BLaER1 treated with 17β-estradiol and CSF1 and Interleukin-3, amounts not matched to agents 10 nM and 100 nM (cell line): ENCODE results near the gene DLG2.

Experiments
- H3K27ac ChIP-seq, 11 experiments: shearing (Covaris generic); formaldehyde crosslinking; 2 replicates each; pipeline ENCODE4 v1.8.1; 2022
- H3K27me3 ChIP-seq, 11 experiments: shearing (Covaris generic); formaldehyde crosslinking; 2 replicates each; pipeline ENCODE4 v1.8.1; 2022
- H3K36me3 ChIP-seq, 11 experiments: shearing (Covaris generic); formaldehyde crosslinking; 2 replicates each; pipeline ENCODE4 v1.8.1; 2022
- H3K4me1 ChIP-seq, 10 experiments: shearing (Covaris generic); formaldehyde crosslinking; 2 replicates each; pipeline ENCODE4 v1.8.1; 2022
- H3K4me2 ChIP-seq, 11 experiments: shearing (Covaris generic); formaldehyde crosslinking; 2 replicates each; pipeline ENCODE4 v1.8.1; 2022
- H3K4me3 ChIP-seq, 10 experiments: shearing (Covaris generic); formaldehyde crosslinking; 2 replicates each; pipeline ENCODE4 v1.8.1; 2022
- H3K9ac ChIP-seq, 11 experiments: shearing (Covaris generic); formaldehyde crosslinking; 2 replicates each; pipeline ENCODE4 v1.8.1; 2022
- H3K9me3 ChIP-seq, 11 experiments: shearing (Covaris generic); formaldehyde crosslinking; replicated peaks in 1 of 11; 2 replicates each; pipeline ENCODE4 v1.8.1; 2022
- H4K20me1 ChIP-seq, 11 experiments: shearing (Covaris generic); formaldehyde crosslinking; 2 replicates each; pipeline ENCODE4 v1.8.1; 2022
- Cebpa-rat ChIP-seq, 11 experiments: shearing (Covaris generic); IDR thresholded peaks; 2 replicates each; pipeline ENCODE4 v1.8.1; 2022

Gene DLG2

GRCh38 chr11:83941050-83941449 is 1686.1 kb downstream of the DLG2 start:
- H3K27me3 ChIP-seq = no peaks in the 10 kb centered on the region
- no peaks in the 10 kb centered on the region for H3K36me3 ChIP-seq
- H3K4me1 ChIP-seq = peaks cover 0 to 19% (median 2%) of the 10 kb centered on the region in 10 experiments; a peak in 6 of 20 replicates
- H4K20me1 ChIP-seq = no peaks in the 10 kb centered on the region
- no peak overlapping the region for H3K4me2 ChIP-seq
- no peak overlapping the region for H3K27ac ChIP-seq
- no peak for TF ChIP-seq Cebpa-rat (IDR thresholded peaks at IDR 0.05)
- no peak overlapping the region for H3K9ac ChIP-seq
- 0 out of 22 replicates have a peak, but pooled peaks cover 0 to 6% (median 0%) of the 10 kb centered on the region in 11 experiments for H3K9me3 ChIP-seq
- no peak overlapping the region for H3K4me3 ChIP-seq

- H3K9ac ChIP-seq = no peak overlapping the region
- H3K4me3 ChIP-seq = no peak overlapping the region
- peak overlapping the region in 2 of 11 experiments; percentile 24 to 26; a peak in 3 of 22 replicates for H3K27ac ChIP-seq
- 0 out of 22 replicates have a peak, but pooled peaks cover 0 to 5% (median 0%) of the 10 kb centered on the region in 11 experiments for H3K9me3 ChIP-seq
- no peaks in the 10 kb centered on the region for H3K36me3 ChIP-seq
- peaks cover 0 to 24% (median 2%) of the 10 kb centered on the region in 10 experiments; a peak in 7 of 20 replicates for H3K4me1 ChIP-seq
- H3K4me2 ChIP-seq = peak overlapping the region in 3 of 11 experiments; percentile 17 to 32 (median 27); a peak in 3 of 22 replicates
- no peaks in the 10 kb centered on the region for H4K20me1 ChIP-seq
- TF ChIP-seq Cebpa-rat (IDR thresholded peaks at IDR 0.05) = no peak
- no peaks in the 10 kb centered on the region for H3K27me3 ChIP-seq
These were observed 1689.0 kb downstream of the DLG2 start for GRCh38 chr11:83938148-83938547.

GRCh38 chr11:83933008-83933407 is 1694.1 kb downstream of the DLG2 start:
- no peaks in the 10 kb centered on the region for H3K9me3 ChIP-seq
- peaks cover 0 to 22% (median 2%) of the 10 kb centered on the region in 10 experiments; a peak in 8 of 20 replicates for H3K4me1 ChIP-seq
- H4K20me1 ChIP-seq = no peaks in the 10 kb centered on the region
- no peaks in the 10 kb centered on the region for H3K27me3 ChIP-seq
- peak overlapping the region in 3 of 11 experiments; percentile 24 to 48 (median 35); a peak in 3 of 22 replicates for H3K27ac ChIP-seq
- no peaks in the 10 kb centered on the region for H3K36me3 ChIP-seq
- no peak overlapping the region for H3K9ac ChIP-seq
- TF ChIP-seq Cebpa-rat (IDR thresholded peaks at IDR 0.05) = no peak
- H3K4me2 ChIP-seq = peak overlapping the region in 3 of 11 experiments; percentile 32 to 53 (median 35); a peak in 4 of 22 replicates
- H3K4me3 ChIP-seq = no peak overlapping the region

GRCh38 chr11:83927422-83927821 is 1699.7 kb downstream of the DLG2 start:
- no peak overlapping the region for H3K9ac ChIP-seq

GRCh38 chr11:83924795-83925542 is 1702.2 kb downstream of the DLG2 start:
- H3K27me3 ChIP-seq = no peaks in the 10 kb centered on the region
- H3K4me3 ChIP-seq = no peak overlapping the region
- H3K27ac ChIP-seq = no peak overlapping the region
- no peaks in the 10 kb centered on the region for H4K20me1 ChIP-seq
- no peaks in the 10 kb centered on the region for H3K9me3 ChIP-seq
- no peaks in the 10 kb centered on the region for H3K36me3 ChIP-seq
- H3K4me2 ChIP-seq = no peak overlapping the region
- TF ChIP-seq Cebpa-rat (IDR thresholded peaks at IDR 0.05) = no peak
- H3K4me1 ChIP-seq = no peaks in the 10 kb centered on the region
- H3K9ac ChIP-seq = no peak overlapping the region

More at GRCh38 chr11:83927422-83927821, 1699.7 kb downstream of the DLG2 start:
- Histone ChIP-seq H3K4me2 (no peak overlapping the region), H3K36me3 (no peaks in the 10 kb centered on the region), H3K27me3 (no peaks in the 10 kb centered on the region), H3K9me3 (no peaks in the 10 kb centered on the region), H3K27ac (no peak overlapping the region), H3K4me3 (no peak overlapping the region), H3K4me1 (no peaks in the 10 kb centered on the region), H4K20me1 (no peaks in the 10 kb centered on the region)
- TF ChIP-seq Cebpa-rat (IDR thresholded peaks at IDR 0.05) = no peak

GRCh38 chr11:83923961-83924360 is 1703.2 kb downstream of the DLG2 start:
- no peaks in the 10 kb centered on the region for H4K20me1 ChIP-seq
- H3K27ac ChIP-seq = no peak overlapping the region
- no peak overlapping the region for H3K4me2 ChIP-seq
- no peaks in the 10 kb centered on the region for H3K9me3 ChIP-seq
- no peak for TF ChIP-seq Cebpa-rat (IDR thresholded peaks at IDR 0.05)
- H3K27me3 ChIP-seq = no peaks in the 10 kb centered on the region
- no peak overlapping the region for H3K9ac ChIP-seq
- H3K4me1 ChIP-seq = no peaks in the 10 kb centered on the region
- H3K36me3 ChIP-seq = no peaks in the 10 kb centered on the region
- no peak overlapping the region for H3K4me3 ChIP-seq

GRCh38 chr11:83922953-83923352 is 1704.2 kb downstream of the DLG2 start:
- Histone ChIP-seq H3K4me1 (no peaks in the 10 kb centered on the region), H4K20me1 (no peaks in the 10 kb centered on the region), H3K27me3 (no peaks in the 10 kb centered on the region), H3K4me3 (no peak overlapping the region), H3K36me3 (no peaks in the 10 kb centered on the region), H3K9me3 (no peaks in the 10 kb centered on the region), H3K4me2 (no peak overlapping the region), H3K27ac (no peak overlapping the region), H3K9ac (no peak overlapping the region)
- TF ChIP-seq Cebpa-rat (IDR thresholded peaks at IDR 0.05) = no peak

GRCh38 chr11:83922318-83922717 is 1704.8 kb downstream of the DLG2 start:
- Histone ChIP-seq H4K20me1 (no peaks in the 10 kb centered on the region), H3K27me3 (no peaks in the 10 kb centered on the region), H3K27ac (no peak overlapping the region), H3K4me1 (no peaks in the 10 kb centered on the region), H3K36me3 (no peaks in the 10 kb centered on the region), H3K4me2 (no peak overlapping the region), H3K4me3 (no peak overlapping the region), H3K9me3 (no peaks in the 10 kb centered on the region), H3K9ac (no peak overlapping the region)
- no peak for TF ChIP-seq Cebpa-rat (IDR thresholded peaks at IDR 0.05)

- H3K27me3 ChIP-seq = no peaks in the 10 kb centered on the region
- no peak overlapping the region for H3K27ac ChIP-seq
- no peak overlapping the region for H3K4me3 ChIP-seq
- no peak overlapping the region for H3K9ac ChIP-seq
- H3K36me3 ChIP-seq = no peaks in the 10 kb centered on the region
- no peak overlapping the region for H3K4me2 ChIP-seq
- no peak for TF ChIP-seq Cebpa-rat (IDR thresholded peaks at IDR 0.05)
- H4K20me1 ChIP-seq = no peaks in the 10 kb centered on the region
- H3K4me1 ChIP-seq = no peaks in the 10 kb centered on the region
- H3K9me3 ChIP-seq = no peaks in the 10 kb centered on the region
These were observed 1705.5 kb downstream of the DLG2 start for GRCh38 chr11:83921447-83922192.
